DMS53 treated with DMSO at 0.1 percent for 48 hours (cell line): Measurements from ENCODE around the gene ANO4.

Experiments
- DNase-seq: peaks from one replicate; lab custom pipeline; 2025; ENCODE audit not compliant: unreplicated experiment; lab: John Stamatoyannopoulos, UW

The ANO4 gene

GRCh38 chr12:100801320-100801719 is 6.7 kb downstream of the ANO4 start:
- no peak for DNase-seq

- DNase-seq: no peak
Observed at GRCh38 chr12:100808777-100809176, 14.2 kb downstream of the ANO4 start.

- DNase-seq: no peak
Observed at GRCh38 chr12:100820314-100820713, 25.7 kb downstream of the ANO4 start.

GRCh38 chr12:100823963-100824362 is 29.4 kb downstream of the ANO4 start:
- no peak for DNase-seq

GRCh38 chr12:100824476-100824875 is 29.9 kb downstream of the ANO4 start:
- no peak for DNase-seq

GRCh38 chr12:100826323-100826722 is 31.7 kb downstream of the ANO4 start:
- DNase-seq: no peak

GRCh38 chr12:100827901-100828520 is 33.4 kb downstream of the ANO4 start:
- peak; percentile 87 for DNase-seq

GRCh38 chr12:100830003-100830795 is 35.6 kb downstream of the ANO4 start:
- no peak for DNase-seq

GRCh38 chr12:100833282-100833681 is 38.7 kb downstream of the ANO4 start:
- DNase-seq: no peak

- DNase-seq: no peak
Observed at GRCh38 chr12:100840748-100841147, 46.2 kb downstream of the ANO4 start.

GRCh38 chr12:100842156-100842555 is 47.6 kb downstream of the ANO4 start:
- DNase-seq: no peak

- DNase-seq: no peak
Observed at GRCh38 chr12:100843061-100843460, 48.5 kb downstream of the ANO4 start.

GRCh38 chr12:100845095-100845494 is 50.5 kb downstream of the ANO4 start:
- DNase-seq: peak; percentile 56

- DNase-seq: no peak
Observed at GRCh38 chr12:100851637-100852036, 57.1 kb downstream of the ANO4 start.

GRCh38 chr12:100857418-100857817 is 62.8 kb downstream of the ANO4 start:
- no peak for DNase-seq

GRCh38 chr12:100857971-100858370 is 63.4 kb downstream of the ANO4 start:
- DNase-seq: no peak

- no peak for DNase-seq
Observed at GRCh38 chr12:100858656-100859055, 64.1 kb downstream of the ANO4 start.

- DNase-seq: no peak
Observed at GRCh38 chr12:100859063-100859627, 64.6 kb downstream of the ANO4 start.

- DNase-seq: peak; percentile 32
Observed at GRCh38 chr12:100860611-100861010, 66.0 kb downstream of the ANO4 start.

GRCh38 chr12:100862676-100863075 is 68.1 kb downstream of the ANO4 start:
- no peak for DNase-seq

GRCh38 chr12:100864366-100864765 is 69.8 kb downstream of the ANO4 start:
- DNase-seq: no peak

GRCh38 chr12:100867639-100868393 is 73.2 kb downstream of the ANO4 start:
- no peak for DNase-seq
